HPDE6-E6E7 (cell line): Measurements from ENCODE around the gene NEDD4L.
"Not testable (repeated sequence)": the region's sequence is repeated elsewhere in the genome, so short reads cannot be mapped to it uniquely, and the experiment has no call there.

Experiments used
- DNase-seq: peaks from one replicate; pipeline ENCODE4 v3.0.0; 2011; ENCODE audit warnings: missing footprints; ENCODE audit errors: extremely low spot score

Gene NEDD4L

DNA sequence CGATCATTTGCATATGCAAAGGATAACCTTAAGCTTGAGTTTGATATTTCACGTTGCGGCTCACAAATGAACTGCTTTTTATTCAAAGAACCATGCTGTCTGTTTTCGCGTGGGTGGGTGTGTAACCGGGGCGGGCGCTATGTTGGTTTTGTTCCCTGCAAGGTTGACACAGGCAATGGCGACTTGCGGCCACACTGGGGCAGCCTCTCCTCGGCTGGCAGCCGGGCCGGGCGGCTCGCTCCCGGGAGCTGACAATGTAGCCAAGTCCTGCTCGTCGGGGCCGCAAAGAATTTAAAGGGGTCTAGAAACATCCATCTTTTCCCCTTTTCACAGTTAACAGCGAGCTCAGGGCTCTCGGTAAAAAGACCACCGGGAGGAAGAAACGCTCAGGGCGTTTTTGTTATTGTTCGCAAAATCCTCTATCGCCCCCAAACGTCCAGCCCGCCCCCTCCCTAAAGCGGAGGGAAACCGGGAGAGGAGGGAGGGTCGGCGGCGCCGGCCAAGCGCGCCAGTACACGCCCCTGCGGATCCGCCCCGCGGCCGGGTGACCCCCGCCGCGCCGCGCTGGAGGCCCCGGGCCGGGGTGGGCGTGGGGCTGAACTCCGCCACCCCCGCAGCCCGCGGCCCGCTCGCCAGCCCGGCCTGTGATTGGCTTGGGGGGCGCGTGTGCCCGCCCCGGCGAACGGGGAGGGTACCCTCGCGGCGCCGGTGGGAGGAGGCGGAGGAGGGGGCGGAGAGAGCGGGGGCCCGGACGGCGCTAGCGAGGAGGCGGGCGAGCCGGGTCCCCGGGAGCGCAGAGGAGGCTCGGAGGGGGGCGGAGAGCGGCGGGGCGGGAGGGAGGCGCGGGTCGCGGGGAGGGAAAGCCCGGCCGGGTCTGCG, at the start of gene NEDD4L:
Gene NEDD4L (plus strand): TSS at position 736 of the 879 bp plus-strand sequence. CDS start 435 bp downstream, outside the sequence.
- peak; percentile 80 for DNase-seq

DNA sequence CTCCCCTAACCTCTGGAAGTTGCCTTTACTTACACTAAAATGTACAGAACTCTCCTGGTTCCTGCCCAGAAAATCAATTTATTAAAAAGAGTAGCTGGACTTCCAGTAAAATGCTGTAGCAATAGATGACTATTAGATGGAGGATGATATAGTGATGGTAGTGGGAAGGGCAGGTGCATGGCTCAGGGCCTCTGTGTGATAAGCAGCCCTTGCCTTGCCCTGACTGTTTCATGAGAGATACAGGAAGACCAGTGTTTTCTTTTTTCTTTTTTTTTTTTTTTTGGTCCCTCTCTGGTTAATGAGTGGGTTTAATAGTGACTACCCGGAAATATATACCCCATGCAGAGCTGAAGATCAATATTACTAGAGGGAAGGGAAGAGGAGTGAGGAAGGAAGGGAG, 48.7 kb upstream of the NEDD4L start:
- no peak for DNase-seq

DNA sequence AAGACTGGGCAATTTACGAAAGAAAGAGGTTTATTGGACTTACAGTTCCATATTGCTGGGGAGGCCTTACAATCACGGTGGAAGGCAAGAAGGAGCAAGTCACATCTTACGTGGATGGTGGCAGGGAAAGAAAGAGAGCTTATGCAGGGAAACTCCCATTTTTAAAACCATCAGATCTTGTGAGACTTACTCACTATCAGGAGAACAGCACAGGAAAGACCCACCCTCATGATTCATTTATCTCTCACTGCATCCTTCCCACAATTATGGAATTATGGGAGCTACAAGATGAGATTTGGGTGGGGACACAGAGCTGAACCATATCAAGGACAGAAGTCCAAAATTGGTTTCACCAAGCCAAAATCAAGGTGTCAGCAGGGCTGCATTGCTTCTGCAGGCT, 47.1 kb upstream of the NEDD4L start:
- DNase-seq = not testable (repeated sequence)

DNA sequence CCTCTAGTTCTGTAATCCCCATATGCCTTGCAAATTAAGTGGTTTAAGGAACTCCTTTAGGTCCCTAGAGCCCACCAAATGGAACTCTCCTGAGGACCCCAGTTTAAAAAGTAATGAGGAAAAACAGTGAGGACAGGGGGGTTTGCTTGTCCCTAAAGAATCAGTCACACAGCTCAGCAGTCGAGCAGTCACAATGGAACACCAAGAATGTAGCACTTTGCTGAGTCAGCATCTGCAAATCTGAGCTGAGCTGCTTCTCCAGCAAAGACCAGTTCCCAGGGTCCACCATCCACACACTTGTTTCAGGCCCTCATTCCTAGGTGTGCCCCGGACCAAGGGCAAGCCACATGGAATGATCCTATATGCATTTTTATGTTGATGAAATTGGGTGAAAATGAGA, 46.2 kb upstream of the NEDD4L start:
- no peak for DNase-seq

DNA sequence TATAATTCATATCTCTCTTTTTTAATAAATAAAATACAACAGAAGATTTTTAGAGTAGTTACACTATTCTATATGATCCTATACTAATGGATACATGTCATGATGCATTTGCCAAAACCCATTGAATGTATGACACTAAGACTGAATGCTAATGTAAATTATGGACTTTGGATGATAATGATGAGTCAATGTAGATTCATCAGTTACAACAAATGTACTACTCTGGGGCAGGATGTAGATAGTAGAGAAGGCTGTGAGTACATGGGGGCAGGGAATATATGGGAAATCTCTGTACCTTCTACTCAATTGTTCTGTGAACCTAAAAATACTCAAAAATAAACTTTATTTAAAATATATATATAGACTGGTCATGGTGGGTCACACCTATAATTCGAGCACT, 45.6 kb upstream of the NEDD4L start:
- no peak for DNase-seq

DNA sequence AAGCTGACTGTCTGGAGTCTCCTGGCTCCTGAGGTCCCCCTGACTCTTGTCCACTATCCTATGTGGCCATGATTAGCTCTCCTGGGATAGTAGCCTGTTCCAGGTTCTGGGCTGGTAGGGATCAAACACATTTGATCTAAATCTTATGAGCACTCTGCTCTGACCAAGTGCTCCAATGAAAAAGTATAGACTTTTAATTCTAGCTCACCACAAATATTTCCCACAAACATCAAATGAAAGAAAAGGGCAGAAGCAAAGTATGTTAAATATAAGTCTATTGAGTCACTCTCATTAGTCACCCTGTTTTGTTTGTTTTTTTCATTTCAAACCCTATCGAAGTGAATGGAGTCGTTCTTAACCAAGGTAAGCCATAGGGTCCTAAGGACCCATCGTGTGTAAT, 39.7 kb upstream of the NEDD4L start:
- DNase-seq = peak; percentile 50

DNA sequence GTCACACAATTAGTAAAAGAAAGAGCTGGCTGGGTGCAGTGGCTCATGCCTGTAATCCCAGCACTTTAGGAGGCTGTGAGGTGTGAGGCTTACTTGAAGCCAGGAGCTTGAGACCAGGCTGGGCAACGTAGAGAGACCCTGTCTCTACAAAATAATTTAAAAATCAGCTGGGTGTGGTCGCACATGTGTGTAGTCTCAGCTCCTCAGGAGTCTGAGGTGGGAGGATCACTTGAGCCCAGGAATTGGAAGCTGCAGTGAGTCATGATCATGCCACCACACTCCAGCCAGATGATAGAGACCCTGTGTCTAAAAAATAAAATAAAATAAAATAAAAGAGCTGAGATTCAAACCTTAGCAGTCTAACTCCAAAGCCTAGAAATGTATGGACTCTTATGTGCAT, 39.0 kb upstream of the NEDD4L start:
- DNase-seq = no peak

DNA sequence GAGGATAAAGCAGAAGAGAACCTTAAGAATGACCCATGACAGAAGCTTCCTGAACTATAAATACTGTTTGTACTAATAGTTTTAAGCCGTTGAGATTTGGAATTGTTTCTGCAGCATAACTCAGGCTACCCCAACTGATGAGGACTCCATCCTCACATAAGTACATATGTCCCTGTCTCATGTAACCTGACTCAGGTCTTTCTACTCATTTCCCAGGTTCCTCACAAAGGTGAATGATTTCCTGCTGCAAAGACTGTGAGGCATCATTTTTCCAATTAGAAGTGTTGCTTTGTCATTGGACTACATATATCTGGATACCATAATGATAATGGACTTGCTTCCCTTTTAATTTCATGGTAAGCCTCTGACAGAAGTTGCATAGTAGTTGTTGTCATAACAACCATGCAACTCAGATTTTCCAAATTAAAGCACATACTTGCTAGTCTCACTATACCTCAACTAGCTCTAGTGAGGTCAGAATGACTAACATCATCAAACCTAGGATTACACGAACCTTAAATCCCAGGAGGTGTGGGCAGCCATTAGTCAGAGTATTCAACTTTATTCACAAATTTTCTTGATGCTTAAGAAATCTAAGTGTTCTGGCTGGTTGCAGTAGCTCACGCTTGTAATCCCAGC, 38.0 kb upstream of the NEDD4L start:
- DNase-seq = peak; percentile 39

DNA sequence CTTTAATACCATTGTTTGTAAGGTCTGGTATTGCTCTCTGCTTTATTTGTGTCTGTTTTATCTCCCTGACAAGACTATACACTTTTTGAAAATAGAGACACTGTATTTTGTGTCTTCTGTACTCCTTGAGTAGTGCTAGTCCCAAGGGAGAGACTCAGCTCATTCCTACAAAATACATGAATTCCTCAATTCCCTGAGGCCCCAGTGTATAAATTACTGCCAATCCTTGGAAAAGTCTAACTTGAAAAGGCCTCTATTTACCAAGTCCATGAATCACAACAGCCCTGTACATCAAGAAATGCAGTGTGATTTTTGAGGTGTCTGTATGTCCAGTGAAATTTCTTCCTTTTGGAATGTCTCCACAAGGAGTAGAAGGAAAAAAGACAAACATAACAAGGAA, 34.9 kb upstream of the NEDD4L start:
- DNase-seq = no peak

DNA sequence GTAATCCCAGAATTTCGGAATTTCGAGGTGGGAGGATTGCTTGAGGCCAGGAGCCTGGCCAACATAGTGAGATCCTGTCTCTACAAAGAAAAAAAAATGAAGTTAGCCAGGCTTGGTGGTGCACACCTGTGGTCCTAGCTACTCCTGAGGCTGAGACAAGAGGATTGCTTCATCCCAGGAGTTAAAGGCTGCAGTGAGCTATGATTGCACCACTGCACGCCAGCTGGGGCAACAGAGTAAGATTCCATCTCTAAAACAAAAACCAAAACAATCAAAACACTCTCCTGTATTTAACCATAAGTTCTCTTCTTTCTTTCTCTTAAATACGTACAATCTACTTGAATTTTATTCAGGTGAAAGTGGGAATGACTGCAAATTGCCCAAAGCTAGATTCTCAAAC, 33.8 kb upstream of the NEDD4L start:
- DNase-seq = no peak

DNA sequence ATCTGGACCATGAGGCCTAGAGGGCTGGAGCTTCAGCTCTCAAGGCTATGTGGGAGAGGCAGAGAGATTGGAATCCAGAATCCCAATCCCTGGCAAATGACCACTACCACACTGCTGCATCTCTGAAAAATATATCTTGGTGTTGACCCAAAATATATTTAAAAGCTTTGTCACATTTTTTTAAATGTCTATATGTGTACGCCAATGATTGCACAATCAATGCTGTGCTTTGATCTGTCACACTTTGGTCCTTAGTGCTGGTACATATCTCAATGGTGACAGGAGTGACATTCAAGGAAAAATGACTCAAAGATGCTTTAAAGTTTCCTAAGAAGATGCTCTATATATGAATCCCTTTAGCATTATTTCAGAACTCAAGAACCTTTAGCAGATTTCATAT, 31.7 kb upstream of the NEDD4L start:
- no peak for DNase-seq

DNA sequence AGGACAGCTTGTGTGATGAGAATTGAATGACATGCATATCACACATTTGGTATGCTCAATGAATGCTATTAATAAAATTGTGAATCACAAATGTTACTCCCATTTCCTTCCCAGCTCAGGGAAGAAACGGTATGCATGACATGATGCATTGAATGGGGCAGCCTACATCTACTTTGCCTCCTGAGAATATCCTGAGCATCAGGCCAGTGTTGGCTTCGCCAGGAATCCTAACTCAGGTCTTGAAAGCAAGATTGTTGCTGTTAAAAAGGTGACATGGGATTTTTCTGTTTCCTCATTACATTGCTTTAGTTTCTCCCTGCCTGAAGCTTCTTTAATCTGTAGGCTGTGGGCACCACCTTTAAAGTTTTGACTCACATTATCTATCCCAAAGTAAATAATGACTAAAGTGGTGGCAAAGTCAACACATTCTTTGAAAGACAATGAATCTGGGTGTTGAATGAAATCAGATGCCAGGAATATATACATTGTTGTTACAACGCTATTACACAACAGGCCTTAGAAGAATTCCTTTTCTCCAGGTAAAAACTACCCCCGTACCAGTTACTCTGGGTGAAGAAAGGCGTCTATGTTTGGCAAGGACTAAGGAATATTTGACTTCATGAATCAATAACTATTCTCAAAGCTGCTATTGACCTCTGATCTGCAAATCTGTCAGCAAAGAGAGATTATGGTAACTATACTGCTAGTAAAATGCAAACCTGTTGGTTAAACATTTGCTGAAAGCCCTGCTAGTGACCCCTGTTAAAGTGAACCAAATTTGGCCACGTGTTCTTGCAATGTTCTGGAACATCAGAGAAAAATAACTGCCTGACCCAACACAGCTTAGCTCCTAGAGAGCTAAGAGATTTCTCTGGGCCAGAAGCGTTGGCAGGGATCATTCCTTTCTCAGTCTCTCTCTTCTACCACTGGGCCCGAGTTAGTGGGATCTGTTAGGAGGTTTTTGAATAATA, 30.5 kb upstream of the NEDD4L start:
- peak; percentile 67 for DNase-seq

DNA sequence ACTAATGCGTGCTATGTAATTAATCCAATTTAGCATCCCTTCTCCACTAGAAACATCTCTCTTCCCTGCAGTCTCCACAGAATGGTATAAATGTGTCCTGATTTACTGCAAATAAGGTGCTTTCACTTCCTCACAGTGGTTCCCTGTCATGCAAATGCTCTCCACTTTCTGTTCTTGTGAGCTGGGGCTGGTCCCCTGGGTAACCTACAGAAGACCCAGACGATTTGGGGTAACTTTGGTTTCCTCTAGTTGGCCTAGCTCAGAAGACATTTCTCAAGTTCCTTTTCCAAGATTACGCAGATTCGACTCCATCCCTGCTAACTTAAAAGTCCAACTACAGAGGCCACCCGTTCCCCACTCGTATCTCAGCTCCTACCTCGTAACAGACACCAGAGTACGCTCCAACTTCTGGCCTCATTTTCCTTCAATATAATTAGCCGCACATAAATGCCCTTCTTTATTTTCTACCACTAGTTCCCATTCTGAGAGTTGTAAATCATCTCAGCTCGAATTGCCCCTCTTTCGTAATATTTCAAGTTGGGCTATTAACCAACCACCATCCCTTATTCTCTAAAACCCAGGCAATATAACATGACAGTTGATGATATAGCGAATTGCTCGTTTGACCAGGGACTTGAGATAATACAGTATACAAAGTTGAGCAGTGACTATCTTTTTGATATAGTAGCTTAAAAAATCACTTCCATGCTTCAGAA, 28.8 kb upstream of the NEDD4L start:
- DNase-seq = no peak

DNA sequence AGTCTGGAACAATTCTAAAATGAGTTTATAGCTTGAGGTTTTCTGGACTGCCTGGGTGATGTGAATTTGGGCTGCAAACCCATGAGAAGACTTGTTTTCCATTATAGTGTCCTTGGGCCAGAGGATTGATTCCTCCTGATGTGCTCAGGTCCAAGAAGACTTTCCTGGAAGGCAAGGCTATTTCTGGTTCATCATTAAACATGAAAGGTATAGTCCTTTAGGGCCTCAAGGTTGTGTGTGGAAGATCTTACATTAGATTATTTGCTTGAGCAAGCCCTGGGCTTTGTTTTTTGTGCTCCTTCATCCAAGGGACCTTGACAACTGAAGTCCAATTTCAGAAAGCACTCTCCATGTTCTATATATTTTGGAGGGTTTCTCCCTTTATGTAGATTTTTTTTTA, 26.8 kb upstream of the NEDD4L start:
- DNase-seq = no peak

DNA sequence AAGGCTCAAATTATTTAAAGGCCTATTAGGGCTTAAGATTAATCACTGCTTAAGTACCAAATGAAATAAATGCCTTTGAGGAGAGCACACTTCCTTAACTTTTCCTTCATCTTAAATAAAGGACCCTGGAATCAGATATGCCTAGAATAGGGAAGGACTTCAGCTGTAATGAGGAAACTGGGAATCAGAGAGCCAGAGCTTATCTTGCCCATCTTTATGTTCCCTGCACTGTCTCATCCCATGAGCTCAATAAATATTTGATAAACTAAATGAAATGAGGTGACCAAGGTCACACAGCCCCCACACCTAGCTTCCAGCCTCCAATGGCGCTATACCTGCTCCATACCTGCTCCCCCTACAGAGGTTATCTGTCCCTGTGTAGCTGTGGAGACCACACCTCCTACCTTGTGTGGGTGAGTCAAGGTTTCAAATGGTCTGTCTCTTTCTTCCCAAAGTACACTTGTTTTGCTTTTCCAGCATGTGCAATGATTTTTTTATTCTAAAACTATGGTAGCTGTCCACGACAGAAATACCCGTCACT, 23.4 kb upstream of the NEDD4L start:
- DNase-seq = no peak

DNA sequence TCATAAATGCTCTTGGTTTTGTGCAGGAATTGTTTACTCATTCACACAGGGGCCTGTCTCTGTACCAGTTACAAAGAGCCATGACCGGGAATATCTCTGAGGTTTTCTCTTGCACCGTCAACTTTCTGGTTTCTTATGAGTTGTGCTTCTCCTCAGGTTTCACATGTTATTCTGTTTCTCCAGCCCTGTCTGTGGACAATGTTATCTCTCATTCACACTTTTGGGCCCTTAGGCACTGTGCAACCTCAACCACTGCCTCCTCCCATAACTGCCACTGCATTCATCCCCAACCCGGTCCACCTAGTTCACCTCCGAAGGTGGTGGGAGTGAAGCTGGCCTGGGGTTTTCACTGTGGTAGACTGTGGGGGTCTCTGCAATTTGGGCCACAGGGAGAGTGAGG, 22.5 kb upstream of the NEDD4L start:
- no peak for DNase-seq

DNA sequence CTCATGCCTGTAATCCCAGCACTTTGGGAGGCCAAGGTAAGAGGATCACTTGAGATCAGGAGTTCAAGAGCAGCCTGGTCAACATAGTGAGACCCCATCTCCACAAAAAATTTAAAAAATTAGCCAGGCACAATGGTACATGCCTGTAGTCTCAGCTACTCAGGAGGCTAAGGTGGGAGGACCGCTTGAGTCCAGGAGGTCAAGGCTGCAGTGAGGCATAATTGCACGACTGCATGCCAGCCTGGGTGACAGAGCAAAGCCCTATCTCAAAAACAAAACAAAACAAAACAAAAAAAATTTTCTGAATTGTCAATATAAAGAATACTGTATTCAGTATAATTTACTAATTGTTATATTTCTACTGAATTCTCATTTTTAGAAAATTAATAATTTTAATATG, 20.9 kb upstream of the NEDD4L start:
- DNase-seq = no peak

DNA sequence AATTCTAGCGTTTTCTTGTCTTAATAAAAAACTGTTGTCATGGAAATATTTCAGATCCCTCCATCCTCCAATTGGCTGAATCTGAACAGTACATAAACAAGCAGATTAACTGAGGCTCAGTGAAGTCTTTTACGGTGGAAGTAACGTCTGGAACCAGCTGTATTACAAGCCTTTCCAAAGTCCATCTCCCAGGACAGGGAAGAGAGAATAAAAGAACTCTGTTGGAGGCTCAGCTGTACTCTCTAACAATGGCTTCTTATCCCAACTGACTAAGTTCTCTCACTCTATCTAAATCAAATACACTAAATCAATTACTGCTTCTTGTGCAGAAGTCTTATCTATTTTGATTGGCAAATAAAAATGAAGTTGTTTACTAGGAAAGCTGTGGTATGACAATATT, 19.9 kb upstream of the NEDD4L start:
- DNase-seq = no peak

DNA sequence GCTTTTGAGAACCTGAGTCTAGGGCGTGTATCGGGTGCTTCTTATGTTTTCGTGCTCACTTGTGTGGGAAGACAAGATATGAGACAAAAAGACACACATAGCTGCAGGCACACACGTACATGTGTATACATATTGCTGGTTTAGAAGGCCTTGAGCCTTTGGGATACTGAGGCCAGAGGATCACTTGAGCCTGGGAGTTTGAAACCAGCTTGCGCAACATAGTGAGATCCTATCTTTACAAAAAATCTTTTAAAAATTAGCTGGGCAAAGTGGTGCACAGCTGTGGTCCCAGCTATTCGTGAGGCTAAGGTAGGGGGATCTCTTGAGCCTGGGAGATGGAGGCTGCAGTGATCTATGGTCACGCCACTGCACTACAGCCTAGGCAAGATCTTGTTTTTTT, 18.8 kb upstream of the NEDD4L start:
- DNase-seq = no peak

DNA sequence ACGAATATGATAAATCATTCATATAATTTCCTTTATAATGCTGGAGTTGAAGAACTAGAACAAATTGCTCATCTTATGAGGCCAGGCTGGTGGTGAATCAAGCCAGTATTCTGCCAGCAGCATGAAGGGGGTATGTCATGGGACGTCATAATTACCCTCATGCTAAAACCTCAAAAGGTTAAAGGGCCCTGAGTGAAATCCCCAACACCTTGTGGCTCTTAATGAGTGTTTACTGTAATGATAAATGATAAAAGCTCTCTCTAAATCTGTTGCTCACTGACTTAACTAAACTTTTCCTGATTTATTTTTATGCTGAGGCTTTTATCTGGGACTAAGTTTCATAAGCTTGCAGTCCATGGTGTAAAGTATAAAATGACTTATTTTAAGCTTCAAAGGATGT, 18.3 kb upstream of the NEDD4L start:
- DNase-seq = no peak

DNA sequence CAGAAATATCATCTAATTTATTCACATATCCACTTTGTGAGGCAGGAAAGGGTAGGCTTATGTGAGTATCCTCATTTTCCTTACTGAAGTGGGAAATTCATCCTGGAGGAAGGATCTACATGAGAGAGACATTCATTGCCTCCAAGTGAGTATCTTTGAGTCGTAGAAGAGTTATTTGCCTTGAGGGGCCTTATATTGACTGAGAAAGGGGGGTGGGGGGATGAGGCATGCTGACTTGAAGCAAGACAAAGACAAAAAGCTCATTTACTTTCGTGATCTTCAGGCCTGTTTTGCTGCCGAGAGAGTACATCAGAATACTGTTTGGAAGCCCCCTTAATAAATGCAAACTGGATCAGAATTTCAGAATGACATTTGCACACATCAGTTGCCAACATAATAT, 17.6 kb upstream of the NEDD4L start:
- DNase-seq = no peak
